ENCODE results near the gene FBLN1.
"Not testable (repeated sequence)": the region's sequence is repeated elsewhere in the genome, so short reads cannot be mapped to it uniquely, and the experiment has no call there.

FBLN1 gene, protein sequence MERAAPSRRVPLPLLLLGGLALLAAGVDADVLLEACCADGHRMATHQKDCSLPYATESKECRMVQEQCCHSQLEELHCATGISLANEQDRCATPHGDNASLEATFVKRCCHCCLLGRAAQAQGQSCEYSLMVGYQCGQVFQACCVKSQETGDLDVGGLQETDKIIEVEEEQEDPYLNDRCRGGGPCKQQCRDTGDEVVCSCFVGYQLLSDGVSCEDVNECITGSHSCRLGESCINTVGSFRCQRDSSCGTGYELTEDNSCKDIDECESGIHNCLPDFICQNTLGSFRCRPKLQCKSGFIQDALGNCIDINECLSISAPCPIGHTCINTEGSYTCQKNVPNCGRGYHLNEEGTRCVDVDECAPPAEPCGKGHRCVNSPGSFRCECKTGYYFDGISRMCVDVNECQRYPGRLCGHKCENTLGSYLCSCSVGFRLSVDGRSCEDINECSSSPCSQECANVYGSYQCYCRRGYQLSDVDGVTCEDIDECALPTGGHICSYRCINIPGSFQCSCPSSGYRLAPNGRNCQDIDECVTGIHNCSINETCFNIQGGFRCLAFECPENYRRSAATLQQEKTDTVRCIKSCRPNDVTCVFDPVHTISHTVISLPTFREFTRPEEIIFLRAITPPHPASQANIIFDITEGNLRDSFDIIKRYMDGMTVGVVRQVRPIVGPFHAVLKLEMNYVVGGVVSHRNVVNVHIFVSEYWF

GRCh38 chr22:45502215-45503049, at the start of gene FBLN1:
Gene FBLN1, plus strand, starts transcription at chr22:45502883. Its CDS starts 103 bp downstream, at chr22:45502986.
- no peak for DNase-seq (ENCODE audit: low spot score)

DNA sequence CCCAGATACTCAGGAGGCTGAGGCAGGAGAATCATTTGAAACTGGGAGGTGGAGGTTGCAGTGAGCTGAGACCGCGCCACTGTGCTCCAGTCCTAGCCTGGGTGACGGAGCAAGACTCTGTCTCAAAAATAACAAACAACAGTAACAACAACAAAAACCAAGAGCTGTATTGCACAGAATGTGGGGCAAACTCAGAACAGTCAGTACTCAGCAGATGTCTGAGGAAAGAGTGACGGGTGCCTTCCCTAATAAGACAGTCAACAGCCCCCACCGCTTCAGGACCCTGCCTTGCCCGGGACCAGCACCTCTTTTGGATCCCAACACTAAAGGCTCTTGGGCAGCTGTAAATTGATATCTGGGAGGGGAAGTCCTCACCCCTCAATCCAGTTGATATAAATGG, 48.9 kb upstream of the FBLN1 start:
- DNase-seq (ENCODE audit: low spot score): no peak

GRCh38 chr22:45454275-45454674, 48.4 kb upstream of the FBLN1 start:
- no peak for DNase-seq (ENCODE audit: low spot score)

DNA sequence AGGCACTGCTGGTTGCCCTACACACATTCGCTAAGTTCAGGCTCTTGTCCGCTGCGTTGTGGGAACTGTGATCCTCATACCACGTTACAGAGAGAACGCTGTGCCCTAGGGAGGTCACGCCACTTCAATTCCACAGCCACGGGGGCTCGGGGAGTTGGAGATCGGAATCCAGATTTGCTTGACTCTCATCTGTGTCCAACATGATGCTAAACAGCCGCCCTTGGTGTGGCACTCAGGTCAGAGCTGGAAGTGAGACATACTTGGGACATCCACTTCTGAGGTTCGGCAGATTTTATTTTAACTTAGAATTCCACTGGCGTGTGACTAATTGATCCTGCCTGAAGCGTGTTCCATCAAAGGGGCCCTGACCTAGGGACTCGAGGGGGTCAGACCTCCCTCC, 47.5 kb upstream of the FBLN1 start:
- DNase-seq (ENCODE audit: low spot score): no peak

DNA sequence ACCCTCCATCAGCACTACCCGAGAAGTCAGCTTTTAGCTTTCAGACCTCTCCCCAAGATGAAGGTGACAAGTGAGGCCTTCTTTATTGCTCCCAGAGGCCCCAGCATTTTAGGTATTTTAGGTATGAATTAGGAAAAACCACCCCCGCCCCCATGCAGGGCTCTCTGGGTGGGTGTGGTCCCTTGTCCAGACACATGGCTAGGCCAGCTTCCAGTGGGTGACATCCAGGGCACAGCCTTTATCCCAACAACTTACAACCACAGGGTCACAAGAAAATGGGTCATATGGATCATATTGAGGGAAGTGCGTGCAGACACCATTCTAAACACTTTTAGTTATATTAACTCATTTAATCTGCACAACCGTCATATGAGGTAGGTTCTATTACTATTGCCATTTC, 47.1 kb upstream of the FBLN1 start:
- DNase-seq (ENCODE audit: low spot score): no peak

- DNase-seq (ENCODE audit: low spot score): no peak
Measured at GRCh38 chr22:45456811-45457210, 45.9 kb upstream of the FBLN1 start.

GRCh38 chr22:45458532-45458931, 44.2 kb upstream of the FBLN1 start:
- DNase-seq (ENCODE audit: low spot score): no peak

- no peak for DNase-seq (ENCODE audit: low spot score)
Measured at GRCh38 chr22:45459235-45459634, 43.4 kb upstream of the FBLN1 start.

DNA sequence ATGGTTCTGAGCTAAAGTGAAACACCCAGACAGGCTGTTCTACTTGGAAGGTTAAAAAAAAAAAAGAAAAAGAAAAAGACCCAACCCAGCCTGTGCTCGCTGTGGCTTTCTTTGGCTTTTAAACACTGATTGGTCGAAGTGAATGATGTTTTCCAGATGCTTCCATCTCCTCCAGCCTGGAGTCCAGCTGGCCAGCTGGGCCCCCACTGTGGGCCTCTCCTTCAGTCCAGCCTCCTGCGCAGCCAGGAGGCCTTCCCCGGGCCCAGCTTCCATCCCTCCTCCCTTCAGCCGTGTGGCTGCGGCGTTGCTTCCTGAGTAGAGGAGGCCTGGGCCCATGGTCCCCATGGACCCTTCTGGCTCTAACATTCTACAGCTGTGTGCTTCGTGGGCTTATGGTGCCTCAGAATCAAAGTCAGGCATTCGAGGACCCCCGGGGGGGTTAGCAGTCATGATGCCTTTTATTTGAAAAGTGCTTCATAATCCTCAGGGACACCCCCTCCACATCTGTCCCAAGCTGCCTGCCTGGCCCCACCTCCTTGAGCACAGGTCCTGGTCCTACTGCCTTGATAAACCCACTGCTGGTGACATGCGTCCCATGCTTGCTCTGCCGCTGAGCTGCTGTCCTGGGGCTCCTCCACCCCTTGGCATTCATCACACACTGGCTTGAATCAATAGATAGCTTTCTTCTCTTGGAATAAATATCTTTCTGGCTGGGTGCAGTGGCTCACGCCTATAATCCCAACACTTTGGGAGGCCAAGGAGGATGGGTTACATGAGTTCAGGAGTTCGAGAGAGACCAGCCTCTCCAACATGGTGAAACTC, 42.2 kb upstream of the FBLN1 start:
- DNase-seq (ENCODE audit: low spot score): no peak

DNA sequence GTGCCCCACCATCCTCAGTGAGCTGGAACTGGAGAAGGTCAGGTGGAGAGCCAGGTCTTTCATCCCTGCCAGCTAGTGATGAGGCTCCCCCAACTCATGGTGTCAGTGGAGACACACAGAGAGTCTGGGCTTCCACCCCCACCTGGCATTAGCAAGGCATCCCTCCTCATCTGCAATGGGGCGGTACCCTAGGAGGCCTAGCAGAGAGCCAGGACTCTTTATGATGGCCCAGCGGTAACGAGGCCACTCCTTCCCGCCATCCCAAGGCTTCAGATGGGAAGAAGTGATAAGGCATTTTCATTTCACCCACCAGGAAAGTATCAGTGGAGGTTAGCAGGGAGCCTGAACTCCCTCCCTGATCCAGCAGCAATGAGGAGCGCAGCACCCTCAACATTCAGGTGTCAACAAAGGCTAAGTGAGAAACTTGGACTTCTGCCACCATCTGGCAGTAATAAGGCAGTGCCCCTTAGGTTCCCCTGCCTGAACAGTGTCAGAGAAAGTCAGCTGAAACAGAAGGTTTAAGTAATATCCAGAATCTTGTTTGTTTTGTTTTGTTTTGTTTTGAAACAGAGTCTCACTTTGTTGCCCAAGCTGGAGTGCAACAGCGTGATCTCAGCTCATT, 40.5 kb upstream of the FBLN1 start:
- DNase-seq (ENCODE audit: low spot score): no peak

GRCh38 chr22:45463691-45464090, 39.0 kb upstream of the FBLN1 start:
- DNase-seq (ENCODE audit: low spot score): not testable (repeated sequence)

DNA sequence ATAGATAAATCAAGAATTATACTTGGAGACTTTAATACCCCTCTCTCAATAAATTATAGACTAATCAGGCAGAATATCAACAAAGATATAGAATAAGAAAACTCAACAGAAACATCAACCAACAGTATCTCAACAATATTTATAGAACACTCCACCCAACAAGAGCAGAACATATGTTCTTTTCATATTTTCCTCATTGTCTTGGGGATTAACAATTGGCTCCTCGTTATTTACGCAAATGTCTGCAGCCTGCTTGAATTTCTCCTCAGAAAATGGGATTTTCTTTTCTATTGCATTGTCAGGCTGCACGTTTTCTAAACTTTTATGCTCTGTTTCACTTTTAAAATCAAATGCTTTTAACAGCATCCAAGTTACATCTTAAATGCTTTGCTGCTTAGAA, 37.0 kb upstream of the FBLN1 start:
- no peak for DNase-seq (ENCODE audit: low spot score)

DNA sequence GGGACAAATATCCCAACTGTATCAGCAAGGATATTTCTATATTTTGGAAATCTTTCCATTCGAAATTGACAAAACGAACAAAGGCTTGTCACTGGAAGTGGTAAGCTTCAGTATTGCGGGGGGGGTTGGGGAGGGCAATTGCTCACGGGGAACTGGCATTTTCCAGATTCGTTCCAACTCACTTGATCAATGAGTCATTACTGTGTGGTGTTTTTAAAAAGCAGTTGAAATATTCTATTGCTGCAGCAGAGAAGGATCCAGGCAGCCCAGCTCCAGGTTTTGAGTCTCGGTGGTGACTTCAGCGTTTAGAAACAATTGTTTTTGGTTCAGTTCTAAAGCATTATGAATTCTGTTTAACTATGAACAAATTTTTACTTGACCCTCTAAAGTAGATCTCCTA, 33.8 kb upstream of the FBLN1 start:
- DNase-seq (ENCODE audit: low spot score): no peak

DNA sequence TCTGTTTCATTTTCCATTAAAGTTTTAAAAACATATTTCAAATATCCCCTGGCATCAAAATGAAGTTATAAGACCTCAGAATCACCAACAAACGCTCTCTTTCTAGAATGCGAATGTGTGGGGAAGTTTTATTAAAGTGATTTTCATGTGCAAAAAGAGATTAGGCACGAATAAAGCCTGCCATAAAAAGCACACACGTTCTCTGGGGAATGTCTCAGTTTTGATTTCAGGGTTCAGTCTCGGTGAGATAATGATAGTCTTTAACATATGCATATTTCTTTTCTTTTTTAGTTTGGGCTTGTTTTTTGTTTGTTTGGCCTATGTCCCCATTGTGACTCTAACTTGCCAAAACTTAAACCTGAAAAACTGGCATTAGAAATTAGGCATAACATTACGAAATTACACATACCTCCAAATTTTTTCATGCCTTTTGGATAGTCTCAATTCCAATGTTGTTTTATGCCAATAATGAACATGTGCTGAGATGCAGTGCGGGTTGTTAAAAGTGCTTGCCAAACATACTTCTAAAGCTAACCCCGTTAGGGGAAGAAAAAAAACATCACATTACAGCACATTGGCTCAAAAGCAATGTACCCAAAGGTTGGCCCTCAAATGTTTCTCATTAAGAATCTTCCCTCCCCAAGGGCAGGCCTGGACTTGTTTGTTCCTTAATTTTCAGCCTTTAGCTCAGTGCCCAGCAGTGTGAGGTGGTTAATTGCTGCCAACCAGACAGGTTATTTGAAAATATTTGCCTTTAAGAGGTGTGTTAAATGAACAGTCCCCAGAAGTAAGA, 33.2 kb upstream of the FBLN1 start:
- DNase-seq (ENCODE audit: low spot score): no peak

DNA sequence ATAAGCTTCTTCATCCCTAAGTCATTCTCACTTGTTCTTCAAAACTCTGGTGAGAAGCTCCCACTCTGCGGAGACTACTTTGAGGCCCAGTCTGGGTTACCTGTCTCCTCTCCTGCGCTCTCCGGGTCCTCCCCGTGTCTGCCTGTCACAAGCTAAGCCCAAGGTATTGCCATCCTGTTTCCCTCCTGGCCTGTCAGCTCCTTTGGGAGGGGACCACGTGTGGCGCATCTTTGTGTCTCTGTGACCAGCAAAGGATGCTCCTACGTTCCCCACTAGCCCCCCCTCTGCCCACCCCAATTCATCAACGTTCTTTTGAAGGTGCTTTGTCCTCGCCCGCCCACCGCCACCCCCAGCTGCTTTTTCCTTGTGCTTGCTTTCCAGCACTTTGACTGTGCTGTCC, 31.8 kb upstream of the FBLN1 start:
- DNase-seq (ENCODE audit: low spot score): no peak

DNA sequence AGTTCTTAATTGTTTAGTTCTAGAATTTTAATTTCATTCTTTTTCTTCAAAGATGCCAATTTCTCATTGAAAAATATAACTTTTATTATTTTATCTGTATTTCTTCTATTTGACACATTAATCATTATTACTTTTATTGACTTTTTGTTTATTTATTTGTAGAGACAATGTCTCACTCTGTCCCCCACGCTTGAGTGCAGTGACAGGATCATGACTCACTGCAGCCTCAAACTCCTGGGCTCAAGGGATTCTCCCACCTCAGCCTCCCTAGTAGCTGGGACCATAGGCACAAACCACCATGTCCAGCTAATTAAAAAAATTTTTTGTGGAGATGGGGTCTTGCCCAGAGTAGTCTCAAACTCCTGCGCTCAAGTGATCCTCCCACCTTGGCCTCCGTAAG, 30.3 kb upstream of the FBLN1 start:
- no peak for DNase-seq (ENCODE audit: low spot score)

- DNase-seq (ENCODE audit: low spot score): no peak
Measured at GRCh38 chr22:45473626-45474237, 29.0 kb upstream of the FBLN1 start.

- DNase-seq (ENCODE audit: low spot score): no peak
Measured at GRCh38 chr22:45475063-45475747, 27.5 kb upstream of the FBLN1 start.

DNA sequence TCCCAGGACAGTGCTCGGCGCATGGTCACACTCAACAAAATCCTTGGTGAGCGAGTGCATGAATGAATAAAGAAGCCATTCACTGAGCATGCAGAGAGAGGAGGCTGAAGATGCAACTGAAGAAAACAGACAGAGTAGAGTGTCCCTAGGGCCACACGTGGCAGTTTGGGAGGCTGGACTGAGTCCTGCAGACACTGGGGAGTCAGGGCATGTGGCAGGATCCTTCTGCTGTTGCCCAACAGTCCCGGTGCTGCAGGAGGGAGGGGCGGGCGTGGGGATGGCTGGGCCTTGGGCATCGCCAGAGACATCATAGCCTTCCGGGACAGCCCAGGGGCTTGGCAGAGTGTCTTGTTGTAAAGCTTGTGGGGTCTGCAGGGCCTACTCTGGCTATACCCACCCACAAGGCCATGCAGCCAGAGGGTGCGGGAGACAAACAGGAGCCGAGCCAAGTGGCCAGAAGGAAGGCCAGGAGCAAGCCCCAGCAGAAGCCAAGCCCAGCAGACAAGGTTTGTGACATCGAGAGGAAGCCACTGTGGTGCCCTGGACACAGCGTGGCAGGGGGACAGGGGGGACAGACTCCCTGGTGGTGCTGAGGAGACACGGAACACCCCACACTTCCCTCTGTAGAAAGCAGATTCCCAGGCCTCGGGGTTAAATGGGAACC, 26.7 kb upstream of the FBLN1 start:
- DNase-seq (ENCODE audit: low spot score): no peak
